Suprapubic skin (tissue), 4 donors: ENCODE results near the gene KIRREL1. TPM values are rescaled to one million over a fixed set of nuclear protein-coding genes. Genes with fewer than 3 reads are reported as not detected.

ENCODE experiments used
- DNase-seq, 2 donors: peaks; one replicate each; pipeline ENCODE4 v3.0.0-alpha.2; 2019; ENCODE audit warnings: low spot score in 2 of 2
- H3K27ac ChIP-seq: fragments of 200-600 bp; sonication (generic); one replicate; pipeline ENCODE4 v1.5.1; 2019
- H3K27me3 ChIP-seq: fragments of 200-600 bp; sonication (generic); one replicate; pipeline ENCODE4 v1.5.1; 2019
- H3K36me3 ChIP-seq: fragments of 200-600 bp; sonication (generic); one replicate; pipeline ENCODE4 v1.5.1; 2019
- H3K4me1 ChIP-seq: fragments of 200-600 bp; sonication (generic); one replicate; pipeline ENCODE4 v1.5.1; 2019
- H3K4me3 ChIP-seq: fragments of 200-600 bp; sonication (generic); one replicate; pipeline ENCODE4 v1.5.1; 2019; ENCODE audit warnings: mild to moderate bottlenecking
- H3K9me3 ChIP-seq: fragments of 200-600 bp; sonication (generic); one replicate; pipeline ENCODE4 v1.5.1; 2019
- CTCF ChIP-seq, 2 donors: fragments of 200-600 bp in 1 of 2; fragments of 450-650 bp in 1 of 2; sonication (generic) in 1 of 2; IDR thresholded peaks; one replicate each; pipeline ENCODE4 v1.5.1; 2016 to 2019; ENCODE audit warnings: antibody characterized with exemption in 2 of 2, mild to moderate bottlenecking in 1 of 2, moderate library complexity in 1 of 2
- EP300 ChIP-seq: sonication (generic); formaldehyde crosslinking; IDR thresholded peaks from one replicate; pipeline ENCODE4 v1.6.1; 2017; ENCODE audit warnings: antibody characterized with exemption
- POLR2A ChIP-seq, 2 donors: fragments of 450-650 bp; IDR thresholded peaks; one replicate each; pipeline ENCODE4 v1.6.1; 2017; ENCODE audit warnings: antibody characterized with exemption in 2 of 2, mild to moderate bottlenecking in 2 of 2, moderate library complexity in 2 of 2
- POLR2AphosphoS5 ChIP-seq, 3 donors: sonication (generic); formaldehyde crosslinking; IDR thresholded peaks; one replicate each; pipeline ENCODE4 v1.6.1; 2017; ENCODE audit warnings: antibody characterized with exemption in 3 of 3
- WGBS: methylation state at CpG from one replicate; pipeline ENCODE4 v1.1.5; 2018; 5-methylcytosine and 5-hydroxymethylcytosine counted together
- total RNA-seq, 4 donors: library from RNA; depleted of rRNA; stranded (reverse); fragments of >200 nt; gene quantifications; one replicate each; pipeline ENCODE4 v1.1.0, GENCODE V29; 2016

Gene KIRREL1
- total RNA-seq, 4 donors from 2014 or later = 12.5 to 18.9 (median 15.5) TPM

DNA sequence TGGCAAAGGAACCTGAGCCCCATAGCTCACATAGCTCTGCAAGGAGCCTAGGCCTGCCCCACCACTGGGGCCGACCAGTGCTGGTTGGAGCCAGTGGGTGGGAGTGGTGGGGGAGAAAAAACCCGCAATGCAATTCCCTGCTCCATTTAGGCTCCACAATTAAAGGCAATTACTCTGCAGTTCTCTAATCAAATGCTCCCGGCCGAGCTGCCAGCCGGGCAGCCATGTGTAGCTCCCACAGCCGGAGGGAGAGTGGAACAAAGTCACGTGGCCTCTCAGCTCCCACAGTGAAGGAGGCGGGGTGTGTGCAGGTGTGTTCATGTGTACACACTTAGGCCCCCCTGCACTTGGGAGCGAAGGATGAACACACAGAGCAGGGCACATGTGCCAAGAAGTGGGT, 81.6 kb downstream of the KIRREL1 start:
- Histone ChIP-seq H3K27ac (no peak overlapping the region), H3K27me3 (no peaks in the 10 kb centered on the region), H3K4me1 (peaks cover 16% of the 10 kb centered on the region), H3K36me3 (peaks cover 17% of the 10 kb centered on the region), H3K9me3 (no peaks in the 10 kb centered on the region), H3K4me3 (no peak overlapping the region)
- TF ChIP-seq CTCF (IDR thresholded peaks at IDR 0.05) (no peak), EP300 (no peak), POLR2A (IDR thresholded peaks at IDR 0.05) (no peak), POLR2AphosphoS5 (IDR thresholded peaks at IDR 0.05) (no peak)
- WGBS = 76% methylated on average over 8 of the region's 9 CpGs
- no peak for DNase-seq

DNA sequence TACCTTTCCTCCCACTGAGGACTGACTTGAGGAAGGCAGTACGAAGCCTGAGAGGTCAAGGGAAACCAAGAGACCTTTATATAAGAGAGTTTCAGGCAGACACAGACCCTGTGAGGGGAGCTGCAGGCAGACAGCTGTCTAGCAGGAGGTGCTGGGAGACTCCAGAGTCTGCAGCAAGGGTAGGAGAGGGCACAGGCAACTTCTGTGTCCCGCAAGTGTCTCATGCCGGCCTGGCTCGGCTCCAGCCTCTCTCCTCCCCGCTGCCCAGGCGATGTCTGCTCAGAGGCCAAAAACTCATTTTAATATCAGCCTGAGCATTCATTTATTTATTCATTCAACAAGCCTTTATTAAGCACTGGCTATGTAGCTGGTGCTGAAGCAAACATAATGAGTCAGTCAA, 83.0 kb downstream of the KIRREL1 start:
- TF ChIP-seq EP300 (no peak), POLR2A (IDR thresholded peaks at IDR 0.05) (no peak), POLR2AphosphoS5 (IDR thresholded peaks at IDR 0.05) (no peak), CTCF (IDR thresholded peaks at IDR 0.05) (no peak)
- DNase-seq = no peak
- no peak overlapping the region for H3K27ac ChIP-seq
- peaks cover 6% of the 10 kb centered on the region for H3K4me1 ChIP-seq
- H3K27me3 ChIP-seq = no peaks in the 10 kb centered on the region
- no peaks in the 10 kb centered on the region for H3K9me3 ChIP-seq
- no peak overlapping the region for H3K4me3 ChIP-seq
- 74% methylated on average over 6 of the region's 6 CpGs for WGBS
- H3K36me3 ChIP-seq = peaks cover 23% of the 10 kb centered on the region

DNA sequence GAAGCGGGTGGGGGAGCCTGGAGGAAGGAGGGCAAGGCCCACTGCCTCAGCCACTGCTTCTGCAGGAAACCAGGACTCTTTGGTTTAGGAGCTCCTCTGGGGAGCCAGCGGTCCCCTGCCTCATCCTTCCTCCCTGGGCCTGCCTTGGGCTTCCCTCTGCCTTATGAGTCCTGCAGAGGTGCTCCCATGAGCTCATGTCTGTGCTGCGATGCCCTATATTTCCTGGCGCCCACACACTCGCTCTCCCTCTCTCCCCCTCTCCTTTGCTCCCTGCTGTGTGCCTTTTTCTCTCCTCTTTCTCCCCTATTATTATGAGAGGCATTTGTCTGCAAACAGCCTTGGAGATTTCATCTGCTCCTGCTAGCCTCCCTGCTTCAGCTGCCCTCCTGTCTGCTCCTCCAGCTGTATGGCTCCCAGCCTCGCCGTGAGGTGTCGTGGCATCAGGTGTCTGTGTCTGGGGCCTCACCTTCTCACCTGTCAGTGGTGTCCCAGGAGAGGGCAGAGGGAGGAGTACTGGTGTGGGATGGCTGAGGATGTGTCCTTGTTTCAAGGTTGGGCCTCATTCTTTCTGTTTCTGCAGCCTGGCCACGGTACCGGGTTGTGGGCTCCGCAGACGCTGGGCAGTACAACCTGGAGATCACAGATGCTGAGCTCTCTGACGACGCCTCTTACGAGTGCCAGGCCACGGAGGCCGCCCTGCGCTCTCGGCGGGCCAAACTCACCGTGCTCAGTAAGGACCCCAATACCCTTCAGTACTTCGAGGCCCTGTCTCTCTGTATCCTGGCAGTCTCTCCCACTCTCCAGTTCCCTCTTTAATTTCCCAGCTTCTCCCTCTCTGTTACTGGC, 84.2 kb downstream of the KIRREL1 start:
- Histone ChIP-seq H3K4me1 (peaks cover 4% of the 10 kb centered on the region), H3K36me3 (peaks cover 32% of the 10 kb centered on the region), H3K4me3 (no peak overlapping the region), H3K27ac (no peak overlapping the region), H3K27me3 (no peaks in the 10 kb centered on the region), H3K9me3 (no peaks in the 10 kb centered on the region)
- 91% methylated on average over 22 of the region's 22 CpGs for WGBS
- TF ChIP-seq EP300 (no peak), POLR2AphosphoS5 (IDR thresholded peaks at IDR 0.05) (no peak), POLR2A (IDR thresholded peaks at IDR 0.05) (no peak), CTCF (IDR thresholded peaks at IDR 0.05) (no peak)
- DNase-seq = no peak

GRCh38 chr1:158078569-158079080, 85.2 kb downstream of the KIRREL1 start:
- Histone ChIP-seq H3K27me3 (no peaks in the 10 kb centered on the region), H3K4me3 (no peak overlapping the region), H3K27ac (no peak overlapping the region), H3K4me1 (peaks cover 4% of the 10 kb centered on the region), H3K36me3 (peaks cover 41% of the 10 kb centered on the region), H3K9me3 (no peaks in the 10 kb centered on the region)
- no peak for DNase-seq
- WGBS = 53% methylated on average over 4 of the region's 4 CpGs
- no peak for TF ChIP-seq CTCF (IDR thresholded peaks at IDR 0.05)
- no peak for TF ChIP-seq POLR2A (IDR thresholded peaks at IDR 0.05)
- TF ChIP-seq POLR2AphosphoS5 (IDR thresholded peaks at IDR 0.05) = no peak
- TF ChIP-seq EP300 = no peak

GRCh38 chr1:158080066-158080465, 86.6 kb downstream of the KIRREL1 start:
- DNase-seq = no peak
- H3K27ac ChIP-seq = no peak overlapping the region
- WGBS = 95% methylated on average over 3 of the region's 3 CpGs
- H3K4me3 ChIP-seq = no peak overlapping the region
- H3K27me3 ChIP-seq = no peaks in the 10 kb centered on the region
- H3K4me1 ChIP-seq = peaks cover 4% of the 10 kb centered on the region
- peaks cover 53% of the 10 kb centered on the region for H3K36me3 ChIP-seq
- TF ChIP-seq POLR2AphosphoS5 (IDR thresholded peaks at IDR 0.05) = no peak
- TF ChIP-seq EP300 = no peak
- TF ChIP-seq CTCF (IDR thresholded peaks at IDR 0.05) = no peak
- TF ChIP-seq POLR2A (IDR thresholded peaks at IDR 0.05) = no peak
- no peaks in the 10 kb centered on the region for H3K9me3 ChIP-seq
